Measurements from ENCODE around the gene NEURL1B.
A peak's percentile ranks its signal among the peaks of the same experiment; 100 is the strongest.

The NEURL1B gene

GRCh38 chr5:172720655-172721054 is 79.6 kb downstream of the NEURL1B start:
- no peak for DNase-seq (ENCODE audit: low read depth)

GRCh38 chr5:172721455-172722326 is 80.6 kb downstream of the NEURL1B start:
- H3K4me3 ChIP-seq (replicated peaks; ENCODE audit: low read depth, low read length) = no peak overlapping the region
- DNase-seq (ENCODE audit: low read depth) = peak; percentile 94
- TF ChIP-seq, protein P1, sequence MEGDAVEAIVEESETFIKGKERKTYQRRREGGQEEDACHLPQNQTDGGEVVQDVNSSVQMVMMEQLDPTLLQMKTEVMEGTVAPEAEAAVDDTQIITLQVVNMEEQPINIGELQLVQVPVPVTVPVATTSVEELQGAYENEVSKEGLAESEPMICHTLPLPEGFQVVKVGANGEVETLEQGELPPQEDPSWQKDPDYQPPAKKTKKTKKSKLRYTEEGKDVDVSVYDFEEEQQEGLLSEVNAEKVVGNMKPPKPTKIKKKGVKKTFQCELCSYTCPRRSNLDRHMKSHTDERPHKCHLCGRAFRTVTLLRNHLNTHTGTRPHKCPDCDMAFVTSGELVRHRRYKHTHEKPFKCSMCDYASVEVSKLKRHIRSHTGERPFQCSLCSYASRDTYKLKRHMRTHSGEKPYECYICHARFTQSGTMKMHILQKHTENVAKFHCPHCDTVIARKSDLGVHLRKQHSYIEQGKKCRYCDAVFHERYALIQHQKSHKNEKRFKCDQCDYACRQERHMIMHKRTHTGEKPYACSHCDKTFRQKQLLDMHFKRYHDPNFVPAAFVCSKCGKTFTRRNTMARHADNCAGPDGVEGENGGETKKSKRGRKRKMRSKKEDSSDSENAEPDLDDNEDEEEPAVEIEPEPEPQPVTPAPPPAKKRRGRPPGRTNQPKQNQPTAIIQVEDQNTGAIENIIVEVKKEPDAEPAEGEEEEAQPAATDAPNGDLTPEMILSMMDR (IDR thresholded peaks at IDR 0.05; ENCODE audit: low read length, missing control alignments) = no peak

More at GRCh38 chr5:172720655-172721054, 79.6 kb downstream of the NEURL1B start:
- H3K4me3 ChIP-seq (replicated peaks; ENCODE audit: low read depth, low read length) = no peak overlapping the region
- TF ChIP-seq, protein P1 (IDR thresholded peaks at IDR 0.05; ENCODE audit: low read length, missing control alignments) = no peak

- DNase-seq (ENCODE audit: low read depth) = no peak
- TF ChIP-seq, protein P1 (IDR thresholded peaks at IDR 0.05; ENCODE audit: low read length, missing control alignments) = no peak
- no peak overlapping the region for H3K4me3 ChIP-seq (replicated peaks; ENCODE audit: low read depth, low read length)
Observed at GRCh38 chr5:172722327-172722815, 81.3 kb downstream of the NEURL1B start.

DNA sequence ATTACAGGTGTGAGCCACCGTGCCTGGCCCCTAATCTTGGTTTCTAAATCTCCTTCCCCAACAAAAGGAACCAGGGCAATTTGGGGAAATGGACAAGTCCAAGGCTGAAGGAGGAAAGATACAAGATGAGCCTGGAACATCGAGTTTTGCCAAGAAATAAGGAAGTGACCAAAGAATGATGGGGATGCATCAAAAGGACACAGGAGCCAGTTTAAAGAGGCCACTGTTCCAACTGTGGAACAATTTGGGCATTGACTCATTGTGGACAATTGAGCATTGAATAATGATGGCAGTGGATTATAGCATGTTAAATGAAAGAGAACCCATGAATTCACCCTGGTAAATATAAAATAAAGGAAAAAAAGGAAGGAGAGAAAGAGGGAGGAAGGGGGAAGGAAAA is 82.4 kb downstream of the NEURL1B start:
- no peak overlapping the region for H3K4me3 ChIP-seq (replicated peaks; ENCODE audit: low read depth, low read length)
- TF ChIP-seq, protein P1 (IDR thresholded peaks at IDR 0.05; ENCODE audit: low read length, missing control alignments) = no peak
- DNase-seq (ENCODE audit: low read depth) = no peak

- DNase-seq (ENCODE audit: low read depth) = no peak
- TF ChIP-seq, protein P1 (IDR thresholded peaks at IDR 0.05; ENCODE audit: low read length, missing control alignments) = no peak
- no peak overlapping the region for H3K4me3 ChIP-seq (replicated peaks; ENCODE audit: low read depth, low read length)
Observed at GRCh38 chr5:172724242-172725183, 83.5 kb downstream of the NEURL1B start.

- TF ChIP-seq, protein P1 (IDR thresholded peaks at IDR 0.05; ENCODE audit: low read length, missing control alignments) = no peak
- H3K4me3 ChIP-seq (replicated peaks; ENCODE audit: low read depth, low read length) = no peak overlapping the region
- DNase-seq (ENCODE audit: low read depth) = no peak
Observed at GRCh38 chr5:172725273-172725672, 84.2 kb downstream of the NEURL1B start.

Measured in fibroblast of pulmonary artery (primary cell).